Stimulated activated CD4-positive, alpha-beta T cell treated with anti-CD3 and anti-CD28 coated beads, Interleukin-4, amount 100 ng/mL, for 24 hours (primary cell): ENCODE results near the gene MYH7B.

Experiments
- DNase-seq: peaks from one replicate; pipeline ENCODE4 v3.0.0-alpha.2; 2020

Gene MYH7B

GRCh38 chr20:34993941-34994508, 38.4 kb downstream of the MYH7B start:
- no peak for DNase-seq

- no peak for DNase-seq
These were observed 39.0 kb downstream of the MYH7B start for GRCh38 chr20:34994509-34995131.

- DNase-seq: no peak
These were observed 39.5 kb downstream of the MYH7B start for GRCh38 chr20:34995192-34995591.

GRCh38 chr20:34995696-34996095, 40.0 kb downstream of the MYH7B start:
- DNase-seq: no peak

- no peak for DNase-seq
These were observed 40.8 kb downstream of the MYH7B start for GRCh38 chr20:34996243-34997028.

GRCh38 chr20:34997131-34997561, 41.5 kb downstream of the MYH7B start:
- DNase-seq: no peak

GRCh38 chr20:34997774-34998173, 42.1 kb downstream of the MYH7B start:
- no peak for DNase-seq

- no peak for DNase-seq
These were observed 42.8 kb downstream of the MYH7B start for GRCh38 chr20:34998331-34998950.

GRCh38 chr20:34999021-34999451, 43.4 kb downstream of the MYH7B start:
- DNase-seq: no peak

GRCh38 chr20:34999782-35000181, 44.1 kb downstream of the MYH7B start:
- no peak for DNase-seq

- DNase-seq: no peak
These were observed 44.7 kb downstream of the MYH7B start for GRCh38 chr20:35000311-35000921.

- no peak for DNase-seq
These were observed 45.4 kb downstream of the MYH7B start for GRCh38 chr20:35000922-35001595.

- DNase-seq: no peak
These were observed 46.1 kb downstream of the MYH7B start for GRCh38 chr20:35001596-35002362.

GRCh38 chr20:35002426-35003210, 47.0 kb downstream of the MYH7B start:
- no peak for DNase-seq

- DNase-seq: no peak
These were observed 47.8 kb downstream of the MYH7B start for GRCh38 chr20:35003211-35004031.

GRCh38 chr20:35004051-35004725, 48.5 kb downstream of the MYH7B start:
- no peak for DNase-seq

- no peak for DNase-seq
These were observed 49.2 kb downstream of the MYH7B start for GRCh38 chr20:35004749-35005462.
